ENCODE data around the gene POMGNT2.

The POMGNT2 gene

DNA sequence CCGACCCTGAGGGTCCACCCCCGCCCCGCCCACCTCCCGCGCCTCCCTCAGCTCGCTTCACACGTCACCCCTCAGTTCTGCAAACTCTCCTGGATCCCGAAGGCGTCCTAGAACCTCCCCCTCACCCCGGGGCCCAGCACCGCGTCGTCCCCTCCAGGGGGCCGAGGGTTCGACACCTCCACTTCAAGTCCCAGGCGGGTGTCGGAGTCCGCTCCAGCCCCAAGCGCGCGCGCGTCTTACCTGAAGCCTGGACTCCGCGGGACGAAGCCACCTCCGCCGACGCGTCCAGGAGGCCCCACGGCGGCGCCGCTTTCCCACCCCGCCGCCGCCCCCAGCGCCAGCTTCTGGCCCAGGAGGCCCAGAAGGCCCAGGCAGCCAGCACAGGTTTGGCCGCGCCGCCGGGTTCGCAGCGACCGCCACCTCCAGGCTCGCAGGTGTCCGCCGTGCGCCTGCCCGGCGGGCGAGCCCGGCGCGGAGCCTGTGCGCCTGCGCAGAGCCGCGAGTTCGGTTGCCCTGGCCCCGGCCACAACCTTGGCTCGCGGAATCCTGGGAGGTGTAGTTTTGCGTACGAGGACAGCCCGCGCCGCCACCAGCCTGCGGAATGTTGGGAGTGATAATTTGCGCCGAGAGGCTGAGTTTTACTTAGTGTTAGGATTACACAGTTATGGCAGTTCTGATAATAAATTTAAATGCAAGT, at the start of gene POMGNT2:
POMGNT2 (minus strand) TSS at position 484 of the 697 bp plus-strand sequence. CDS start 24,648 bp downstream, outside the sequence.
- DNase-seq: peak; percentile 75

GRCh38 chr3:43154980-43155379, 49.1 kb upstream of the POMGNT2 start:
- no peak for DNase-seq

DNA sequence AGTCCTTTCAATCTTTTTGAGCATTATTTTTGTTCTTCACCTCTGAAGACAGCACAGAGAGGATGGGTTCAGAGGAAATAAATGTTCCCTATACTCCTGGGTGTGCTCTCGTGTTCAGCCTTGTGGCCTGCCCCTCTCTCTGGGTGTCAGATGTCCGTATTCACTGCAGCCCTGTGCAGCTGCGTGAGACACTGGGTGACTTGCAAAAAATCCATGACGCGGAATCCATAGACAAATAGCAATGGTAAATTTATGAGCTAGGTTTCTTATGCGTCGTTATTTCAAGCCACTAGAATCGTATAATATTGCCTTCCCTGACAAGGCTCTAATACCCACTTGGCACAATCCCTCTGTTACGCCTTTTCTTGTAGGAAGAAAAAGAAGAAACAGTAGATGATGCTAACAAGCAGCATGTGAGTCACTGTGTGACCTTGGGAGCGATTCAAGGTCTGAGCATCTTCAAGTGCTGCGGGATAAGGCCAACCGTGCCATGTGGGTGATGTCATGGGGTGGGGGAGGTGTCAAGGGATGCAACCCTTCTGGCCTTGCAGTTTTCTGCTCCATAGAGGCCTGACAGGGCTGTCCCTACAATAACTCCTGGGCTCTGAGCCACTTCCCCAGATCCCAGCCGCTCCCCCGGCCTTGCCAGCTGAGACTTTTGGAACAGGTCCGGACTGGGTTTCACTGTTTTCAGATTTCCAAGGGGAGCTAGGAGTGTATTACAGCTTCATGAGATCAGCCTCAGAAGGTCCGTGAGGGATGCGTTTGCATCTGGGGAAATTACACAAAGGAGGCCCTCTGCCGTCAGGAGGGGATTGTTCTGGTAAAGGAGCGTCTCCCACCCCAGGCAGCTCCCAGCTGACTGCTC, 47.6 kb upstream of the POMGNT2 start:
- no peak for DNase-seq

GRCh38 chr3:43152649-43153048, 46.8 kb upstream of the POMGNT2 start:
- DNase-seq: no peak

DNA sequence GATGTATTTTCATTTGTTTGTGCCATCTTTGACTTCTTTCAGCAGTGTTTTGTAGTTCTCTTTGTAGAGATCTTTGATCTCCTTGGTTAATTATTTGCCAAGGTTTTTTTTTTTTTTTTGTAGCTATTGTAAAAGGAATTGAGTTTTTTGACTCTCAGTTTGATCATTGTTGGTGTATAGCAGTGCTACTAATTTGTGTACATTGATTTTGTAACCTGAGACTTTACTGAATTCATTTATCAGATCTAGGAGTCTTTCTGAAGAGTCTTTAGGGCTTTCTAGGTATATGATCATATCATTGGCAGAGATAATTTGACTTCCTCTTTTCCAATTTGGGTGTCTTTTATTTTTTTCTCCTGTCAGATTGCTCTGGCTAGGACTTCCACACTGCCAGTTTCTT, 42.2 kb upstream of the POMGNT2 start:
- no peak for DNase-seq

- no peak for DNase-seq
These were observed 40.7 kb upstream of the POMGNT2 start for GRCh38 chr3:43146599-43146998.

DNA sequence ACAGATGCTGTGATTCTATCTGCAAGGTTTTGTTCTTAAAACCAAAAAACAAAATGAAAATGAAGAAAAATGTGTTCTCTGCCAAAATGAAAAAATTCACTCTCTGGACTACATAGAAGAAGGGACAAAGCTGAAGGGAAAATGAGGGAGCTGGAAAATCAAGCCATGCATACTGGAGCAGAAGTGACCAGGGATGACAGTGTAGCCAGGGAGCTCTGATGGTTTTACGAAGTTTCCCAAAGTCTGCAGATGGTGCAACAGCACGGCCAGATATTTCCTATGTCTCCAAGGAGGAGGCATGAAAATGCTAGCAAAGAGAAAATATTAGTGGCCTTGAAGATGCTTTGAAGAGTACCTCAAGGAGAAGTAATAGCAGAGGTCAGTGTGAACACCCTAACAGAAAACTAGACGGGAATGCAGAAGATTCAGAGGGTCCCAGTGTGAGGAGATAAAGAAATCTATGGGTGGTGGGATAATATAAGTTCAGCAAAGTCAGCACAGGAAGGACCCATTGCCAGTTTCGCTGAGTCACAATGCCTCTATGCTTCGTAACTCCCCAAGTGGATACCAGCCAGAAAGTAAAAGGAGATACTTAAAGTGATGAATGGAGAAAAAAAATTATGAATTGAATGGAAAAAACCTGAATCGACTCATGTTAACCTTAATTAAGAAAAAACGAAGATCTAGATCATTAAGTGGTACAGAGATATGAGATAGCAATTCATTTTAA, 39.0 kb upstream of the POMGNT2 start:
- DNase-seq: no peak

DNA sequence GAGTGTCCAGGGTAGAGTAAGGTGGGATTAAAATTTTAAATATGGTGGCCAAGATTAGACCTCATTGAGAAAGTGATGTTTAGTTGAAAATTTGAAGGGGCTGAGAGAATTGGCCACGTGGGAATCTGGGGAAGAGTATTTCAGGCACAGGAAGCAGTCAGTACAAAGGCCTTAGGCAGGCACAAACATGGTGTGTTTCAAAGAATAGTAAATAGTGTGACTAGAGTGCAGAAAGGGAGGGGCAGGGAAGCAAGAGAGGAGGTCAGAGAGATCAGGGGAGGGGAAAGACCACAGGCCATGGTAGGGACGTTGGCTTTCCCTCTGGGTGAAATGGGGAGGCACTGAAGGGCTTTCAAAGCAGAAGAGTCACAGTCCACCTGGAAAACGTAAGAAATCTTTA, 36.6 kb upstream of the POMGNT2 start:
- no peak for DNase-seq

- no peak for DNase-seq
These were observed 32.8 kb upstream of the POMGNT2 start for GRCh38 chr3:43138488-43139231.

DNA sequence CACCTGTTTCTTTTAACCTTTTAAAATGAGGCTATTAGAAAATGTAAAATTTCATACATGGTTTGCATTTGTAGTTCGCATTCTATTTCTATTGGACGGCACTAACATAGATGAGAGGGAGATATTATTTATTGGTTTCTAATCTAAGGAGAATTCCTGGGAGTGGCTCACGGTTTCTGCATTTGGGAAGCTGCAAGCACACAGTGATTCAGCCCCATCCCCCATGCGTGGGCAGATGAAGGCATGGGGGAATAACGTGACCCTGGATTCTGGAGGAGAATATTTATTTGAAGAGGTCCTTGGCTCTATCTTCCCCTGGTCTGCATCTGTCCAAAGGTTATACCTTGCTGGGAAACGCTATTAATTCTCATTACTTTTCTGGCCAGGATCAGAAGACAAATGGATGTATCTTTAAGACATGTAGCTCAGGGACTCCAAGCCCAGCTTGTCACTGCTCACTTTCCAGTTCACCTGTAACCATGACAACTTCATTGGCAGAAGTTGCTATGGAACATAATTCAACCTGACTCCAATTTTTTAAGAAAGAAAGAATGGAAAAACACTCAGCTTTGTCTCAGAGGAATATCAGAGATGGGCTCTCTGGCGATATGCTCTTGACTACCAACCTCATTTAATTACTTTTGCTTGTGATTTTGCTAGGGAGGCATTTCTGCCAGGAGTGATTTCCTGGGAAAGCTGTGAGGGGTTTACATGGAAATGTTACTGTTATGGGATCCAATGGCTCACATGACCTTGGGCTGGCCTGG, 27.2 kb upstream of the POMGNT2 start:
- DNase-seq: no peak

- DNase-seq: no peak
These were observed 26.3 kb upstream of the POMGNT2 start for GRCh38 chr3:43132193-43132592.

DNA sequence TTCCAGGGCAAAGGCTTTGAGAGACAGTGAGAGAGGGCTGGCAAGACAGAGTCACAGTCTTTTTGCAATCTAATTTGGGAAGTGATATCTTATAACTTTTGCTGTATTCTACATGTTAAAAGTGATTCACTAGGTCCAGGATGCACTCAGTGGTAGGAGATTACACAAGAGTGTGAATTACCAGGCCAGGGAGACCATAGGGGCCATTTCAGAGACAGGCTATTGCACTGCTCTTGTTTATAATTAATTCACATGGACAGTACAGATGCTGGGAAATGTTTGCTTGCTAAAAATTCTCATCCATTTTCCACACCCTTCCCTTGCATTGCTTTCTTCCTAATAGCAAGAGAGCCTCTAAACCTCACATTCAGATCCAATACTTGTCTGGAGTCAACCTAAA, 22.6 kb upstream of the POMGNT2 start:
- DNase-seq: no peak

DNA sequence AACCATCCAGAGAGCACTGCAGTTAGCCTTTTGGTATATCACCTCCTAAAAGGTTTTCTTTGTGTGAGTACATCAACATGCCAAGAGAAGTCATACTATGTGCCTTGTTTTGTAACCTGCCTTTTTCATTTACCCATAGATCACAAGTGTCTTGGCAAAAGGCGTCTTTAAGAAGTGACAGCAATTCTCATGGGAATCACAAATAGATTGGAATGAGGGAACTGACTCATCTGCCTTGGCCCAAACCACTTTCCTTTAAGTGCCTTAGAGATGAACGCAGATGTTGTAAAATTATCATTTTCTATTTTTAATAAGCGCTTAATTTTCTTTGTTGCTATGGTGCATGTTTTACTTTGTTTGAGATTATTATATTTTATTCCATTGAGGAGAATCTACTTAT, 20.7 kb upstream of the POMGNT2 start:
- no peak for DNase-seq

- DNase-seq: no peak
These were observed 18.0 kb upstream of the POMGNT2 start for GRCh38 chr3:43123895-43124294.

- DNase-seq: no peak
These were observed 15.1 kb upstream of the POMGNT2 start for GRCh38 chr3:43120937-43121336.

DNA sequence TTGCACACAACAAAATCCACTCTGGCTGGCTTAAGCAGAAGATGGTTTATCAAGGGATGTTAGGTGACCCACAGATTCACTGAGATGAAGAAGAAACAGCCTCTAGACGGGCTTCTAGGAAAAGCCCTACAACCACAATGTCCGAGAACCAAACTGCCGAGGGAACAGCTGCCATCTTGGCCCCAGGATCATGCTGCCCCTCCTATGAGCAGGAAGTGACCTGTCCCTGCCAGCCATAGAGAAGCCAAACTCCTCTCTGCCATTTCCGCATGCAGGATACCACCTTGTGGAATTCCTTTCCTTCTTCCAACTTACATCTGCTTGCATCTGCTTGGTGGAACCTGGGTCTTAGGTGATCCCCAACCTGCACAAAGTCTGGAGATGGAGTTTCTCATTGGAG, 11.4 kb upstream of the POMGNT2 start:
- no peak for DNase-seq

DNA sequence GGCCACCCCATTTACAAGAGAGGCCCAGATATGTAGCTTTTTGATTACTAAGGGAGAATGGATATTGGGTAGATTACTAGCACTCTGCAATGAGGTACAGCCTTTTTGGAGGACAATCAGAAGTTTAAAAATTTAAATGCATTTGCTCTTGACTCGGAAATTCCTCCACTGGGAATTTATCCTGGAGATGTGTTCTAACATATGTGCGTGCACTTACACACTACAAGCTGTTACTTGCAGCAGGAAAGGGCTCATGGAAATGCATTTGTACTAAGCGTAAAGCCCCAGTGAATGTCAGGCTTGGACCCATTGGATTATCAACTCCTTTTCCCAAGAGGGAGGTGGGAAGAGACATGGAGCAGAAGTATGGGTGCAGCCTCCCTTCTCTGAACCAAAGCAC, 7.8 kb upstream of the POMGNT2 start:
- DNase-seq: no peak

- DNase-seq: no peak
These were observed 382 bp upstream of the POMGNT2 start for GRCh38 chr3:43106293-43106628.

DNA sequence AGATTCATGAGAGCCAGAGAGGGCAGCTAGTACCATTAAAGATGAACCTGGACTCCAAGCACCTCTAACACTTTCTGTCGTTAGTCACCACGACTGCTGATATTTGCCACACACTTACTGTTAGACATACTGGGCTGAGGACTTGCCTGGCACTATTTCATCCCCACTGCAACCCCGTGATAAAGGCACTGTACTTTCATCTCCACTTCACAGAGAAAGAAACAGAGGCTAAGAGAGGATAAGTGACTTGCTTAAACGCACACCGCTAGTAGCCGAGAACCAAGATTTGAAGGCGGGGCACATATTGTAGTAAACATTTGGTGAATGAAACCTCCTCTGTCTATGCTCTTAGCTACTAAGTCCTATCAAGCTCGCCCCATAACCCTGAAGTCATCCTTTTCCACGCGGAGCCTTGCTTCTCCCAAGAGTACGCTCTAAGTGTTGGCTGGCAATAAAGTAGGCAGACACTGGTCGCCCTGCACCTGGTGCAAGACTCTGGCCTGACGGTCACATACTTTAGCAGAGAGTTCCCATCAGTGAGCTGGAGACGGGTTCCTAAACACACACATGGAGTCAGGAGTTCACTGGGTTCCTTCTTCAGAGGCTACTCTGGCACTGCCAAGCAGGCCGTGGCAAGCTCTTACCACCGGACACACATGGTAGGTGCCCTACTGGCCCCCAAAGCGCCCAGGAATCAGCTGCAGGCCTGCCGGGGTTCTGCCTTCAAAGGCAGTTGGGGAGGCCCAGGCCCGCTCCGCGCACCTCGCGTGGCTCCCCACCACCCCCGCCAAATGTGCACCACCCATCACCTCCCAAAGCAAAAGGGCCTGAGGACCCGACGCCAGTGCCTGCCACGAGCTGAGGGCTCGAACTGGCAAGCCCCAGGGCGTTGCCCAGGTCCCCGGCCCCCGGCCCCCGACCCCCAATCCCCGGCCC, 951 bp downstream of the POMGNT2 start:
- no peak for DNase-seq

DNA sequence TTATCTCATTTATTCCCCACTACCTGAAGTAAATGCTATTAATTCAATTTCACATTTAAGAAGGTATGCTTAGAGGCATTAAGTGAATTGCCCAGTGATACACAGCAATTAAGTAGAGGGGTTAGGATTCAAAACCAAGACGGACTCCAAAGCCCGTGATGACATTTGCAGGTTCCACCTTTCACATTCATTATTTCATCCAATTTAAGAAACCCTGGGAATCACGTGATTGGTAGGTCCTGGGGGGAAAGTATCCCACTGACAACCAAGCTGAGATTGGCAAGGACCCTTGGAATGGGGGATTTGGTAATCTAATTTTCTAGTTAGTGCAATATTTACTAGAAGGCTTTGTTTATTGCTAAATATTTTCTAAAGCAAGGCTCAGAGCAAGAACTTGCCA, 1.8 kb downstream of the POMGNT2 start:
- DNase-seq: no peak

All from NK-92 treated with Interleukin-12 subunit alpha and Interleukin-12 subunit beta, amount 100 ng/mL, for 24 hours (cell line).